ENCODE data around the gene UTF1. TPM values are rescaled to one million over a fixed set of nuclear protein-coding genes. Genes with fewer than 3 reads are reported as not detected.

The UTF1 gene
- total RNA-seq, result not detected in 3 replicates
- long read RNA-seq, result 0 reads

DNA sequence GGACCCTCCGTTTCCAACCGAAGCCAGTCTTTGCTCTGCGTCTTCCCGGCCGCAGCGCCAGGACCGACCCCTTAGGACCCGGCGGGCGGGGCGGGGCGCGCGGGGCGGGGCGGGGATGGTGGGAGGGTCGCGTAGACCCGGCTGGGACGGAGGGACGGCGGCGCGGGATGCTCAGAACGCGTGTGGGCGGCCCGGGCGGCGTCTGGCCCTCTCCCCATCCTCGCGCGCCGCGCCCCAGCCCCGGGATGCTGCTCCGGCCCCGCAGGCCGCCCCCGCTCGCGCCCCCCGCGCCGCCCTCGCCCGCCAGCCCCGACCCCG, at the start of gene UTF1:
Gene UTF1 (plus strand): TSS at position 174 of the 318 bp plus-strand sequence. CDS start 72 bp downstream, at position 246.
- H3K4me1 Mint-ChIP-seq (ENCODE audit: low read depth), result peaks cover 15% of the 10 kb centered on the region
- peaks cover 62% of the 10 kb centered on the region for H3K27me3 Mint-ChIP-seq (ENCODE audit: low read depth)
- H3K4me3 Mint-ChIP-seq (ENCODE audit: unreplicated experiment), result no peak within 1 kb of the TSS
- DNase-seq (ENCODE audit: low spot score), result no peak
- no peak within 1 kb of the TSS for H3K27ac Mint-ChIP-seq (ENCODE audit: unreplicated experiment)
- H3K36me3 Mint-ChIP-seq (ENCODE audit: low read depth), result no peaks in the 10 kb centered on the region
- TF ChIP-seq, protein P1, sequence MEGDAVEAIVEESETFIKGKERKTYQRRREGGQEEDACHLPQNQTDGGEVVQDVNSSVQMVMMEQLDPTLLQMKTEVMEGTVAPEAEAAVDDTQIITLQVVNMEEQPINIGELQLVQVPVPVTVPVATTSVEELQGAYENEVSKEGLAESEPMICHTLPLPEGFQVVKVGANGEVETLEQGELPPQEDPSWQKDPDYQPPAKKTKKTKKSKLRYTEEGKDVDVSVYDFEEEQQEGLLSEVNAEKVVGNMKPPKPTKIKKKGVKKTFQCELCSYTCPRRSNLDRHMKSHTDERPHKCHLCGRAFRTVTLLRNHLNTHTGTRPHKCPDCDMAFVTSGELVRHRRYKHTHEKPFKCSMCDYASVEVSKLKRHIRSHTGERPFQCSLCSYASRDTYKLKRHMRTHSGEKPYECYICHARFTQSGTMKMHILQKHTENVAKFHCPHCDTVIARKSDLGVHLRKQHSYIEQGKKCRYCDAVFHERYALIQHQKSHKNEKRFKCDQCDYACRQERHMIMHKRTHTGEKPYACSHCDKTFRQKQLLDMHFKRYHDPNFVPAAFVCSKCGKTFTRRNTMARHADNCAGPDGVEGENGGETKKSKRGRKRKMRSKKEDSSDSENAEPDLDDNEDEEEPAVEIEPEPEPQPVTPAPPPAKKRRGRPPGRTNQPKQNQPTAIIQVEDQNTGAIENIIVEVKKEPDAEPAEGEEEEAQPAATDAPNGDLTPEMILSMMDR (IDR thresholded peaks at IDR 0.05), result no peak
- H3K9me3 Mint-ChIP-seq (ENCODE audit: low read depth), result no peaks in the 10 kb centered on the region

- DNase-seq (ENCODE audit: low spot score), result peak; percentile 90
- TF ChIP-seq, protein P1 (IDR thresholded peaks at IDR 0.05), result no peak
- no peaks in the 10 kb centered on the region for H3K9me3 Mint-ChIP-seq (ENCODE audit: low read depth)
- H3K27ac Mint-ChIP-seq (ENCODE audit: unreplicated experiment), result no peak overlapping the region
- H3K36me3 Mint-ChIP-seq (ENCODE audit: low read depth), result no peaks in the 10 kb centered on the region
- H3K4me3 Mint-ChIP-seq (ENCODE audit: unreplicated experiment), result no peak overlapping the region
- peaks cover 30% of the 10 kb centered on the region for H3K27me3 Mint-ChIP-seq (ENCODE audit: low read depth)
- H3K4me1 Mint-ChIP-seq (ENCODE audit: low read depth), result no peaks in the 10 kb centered on the region
Observed at GRCh38 chr10:133180965-133181639, 48.9 kb upstream of the UTF1 start.

- Mint-ChIP-seq H3K4me3 (ENCODE audit: unreplicated experiment) (no peak overlapping the region), H3K27ac (ENCODE audit: unreplicated experiment) (no peak overlapping the region), H3K27me3 (ENCODE audit: low read depth) (peaks cover 35% of the 10 kb centered on the region), H3K9me3 (ENCODE audit: low read depth) (no peaks in the 10 kb centered on the region), H3K36me3 (ENCODE audit: low read depth) (no peaks in the 10 kb centered on the region), H3K4me1 (ENCODE audit: low read depth) (no peaks in the 10 kb centered on the region)
- TF ChIP-seq, protein P1 (IDR thresholded peaks at IDR 0.05), result no peak
- peak; percentile 82 for DNase-seq (ENCODE audit: low spot score)
Observed at GRCh38 chr10:133182190-133182589, 47.8 kb upstream of the UTF1 start.

DNA sequence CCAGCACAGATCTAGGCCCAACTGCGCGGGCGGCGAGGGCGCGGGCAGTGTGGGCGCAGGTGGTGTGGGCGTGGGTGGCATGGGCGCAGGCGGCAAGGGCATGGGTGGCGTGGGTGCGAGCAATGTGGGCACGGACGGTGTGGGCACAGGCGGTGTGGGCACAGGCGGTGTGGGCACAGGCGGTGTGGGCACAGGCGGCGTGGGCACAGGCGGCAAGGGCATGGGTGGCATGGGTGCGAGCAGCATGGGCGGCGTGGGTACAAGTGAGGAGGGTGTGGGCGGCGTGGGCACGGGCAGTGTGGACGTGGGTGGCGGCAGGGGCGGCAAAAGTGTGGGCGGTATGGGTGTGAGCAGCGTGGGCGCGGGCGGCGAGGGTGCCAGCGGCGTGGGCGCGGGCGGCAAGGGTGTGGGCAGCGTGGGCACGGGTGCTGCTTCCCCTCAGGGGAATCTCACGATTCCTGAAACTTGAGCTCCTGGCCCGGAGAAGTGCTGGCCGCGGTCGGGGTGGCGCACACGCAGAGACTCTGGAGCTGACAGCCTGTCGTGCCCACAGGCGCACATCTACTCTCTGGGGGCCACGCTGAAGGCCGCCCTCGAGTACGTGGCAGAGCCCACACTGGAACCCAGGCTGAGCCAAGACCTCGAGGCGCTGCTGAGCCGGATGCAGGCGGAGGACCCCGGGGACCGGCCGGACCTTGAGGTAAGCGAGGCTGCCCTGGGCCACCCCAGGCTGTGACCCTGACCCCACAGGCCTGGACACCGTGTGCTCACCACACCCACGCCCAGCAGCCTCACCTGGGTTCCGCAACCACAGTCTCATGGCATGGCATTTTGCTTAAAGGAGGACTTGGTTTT, 47.0 kb upstream of the UTF1 start:
- DNase-seq (ENCODE audit: low spot score), result no peak
- TF ChIP-seq, protein P1 (IDR thresholded peaks at IDR 0.05), result no peak
- no peak overlapping the region for H3K4me3 Mint-ChIP-seq (ENCODE audit: unreplicated experiment)
- H3K27me3 Mint-ChIP-seq (ENCODE audit: low read depth), result peaks cover 35% of the 10 kb centered on the region
- H3K36me3 Mint-ChIP-seq (ENCODE audit: low read depth), result no peaks in the 10 kb centered on the region
- H3K9me3 Mint-ChIP-seq (ENCODE audit: low read depth), result no peaks in the 10 kb centered on the region
- no peak overlapping the region for H3K27ac Mint-ChIP-seq (ENCODE audit: unreplicated experiment)
- H3K4me1 Mint-ChIP-seq (ENCODE audit: low read depth), result no peaks in the 10 kb centered on the region

- H3K4me1 Mint-ChIP-seq (ENCODE audit: low read depth), result no peaks in the 10 kb centered on the region
- H3K27ac Mint-ChIP-seq (ENCODE audit: unreplicated experiment), result no peak overlapping the region
- H3K36me3 Mint-ChIP-seq (ENCODE audit: low read depth), result no peaks in the 10 kb centered on the region
- H3K9me3 Mint-ChIP-seq (ENCODE audit: low read depth), result no peaks in the 10 kb centered on the region
- TF ChIP-seq, protein P1 (IDR thresholded peaks at IDR 0.05), result no peak
- DNase-seq (ENCODE audit: low spot score), result no peak
- no peak overlapping the region for H3K4me3 Mint-ChIP-seq (ENCODE audit: unreplicated experiment)
- H3K27me3 Mint-ChIP-seq (ENCODE audit: low read depth), result peaks cover 36% of the 10 kb centered on the region
Observed at GRCh38 chr10:133183646-133184378, 46.2 kb upstream of the UTF1 start.

Measured in chondrocyte (in vitro differentiated cells).